ENCODE measurements around the gene SSBP4. TPM values are rescaled to one million over a fixed set of nuclear protein-coding genes. Genes with fewer than 3 reads are reported as not detected.

SSBP4 gene
- total and polyA plus RNA-seq, 2 of the 8 experiments (the other 6 are each of a cell fraction or from before 2014, with no cell fraction given): 26.4 to 33.7 TPM

GRCh38 chr19:18424890-18425514 lies 5.8 kb downstream of the SSBP4 start:
- H3K4ac ChIP-seq (replicated peaks; ENCODE audit: insufficient read length, low read depth, low read length): no peak overlapping the region
- no peak overlapping the region for H3K14ac ChIP-seq (ENCODE audit: insufficient read length)
- TF ChIP-seq MAFK (IDR thresholded peaks at IDR 0.05; ENCODE audit: low read depth, low read length) (no peak), SP4 (IDR thresholded peaks at IDR 0.05; ENCODE audit: low read length) (no peak), RFX5 (IDR thresholded peaks at IDR 0.05; ENCODE audit: borderline replicate concordance, low read depth, low read length) (no peak)
- no peak overlapping the region for H3K4me2 ChIP-seq (ENCODE audit: insufficient read depth in 1 of 2, low read depth in 2 of 2, low read length in 2 of 2)
- peaks cover 3% of the 10 kb centered on the region; the same call in 1 of the 2 replicates for H3K79me1 ChIP-seq (ENCODE audit: low read depth, low read length)
- ChIA-PET CTCF (ENCODE audit: partially characterized antibody) (interaction anchor here (1.0 to 1.6 kb wide), 7 partner anchors 14 to 154 kb away, joined by 3 to 7 read pairs (median 4); no protein-coding TSS in a partner anchor), POLR2A (ENCODE audit: partially characterized antibody) (interaction anchor here (1.1 to 3.8 kb wide), 4 partner anchors 8 to 14 kb away, joined by 4 to 27 read pairs (median 5); partner anchors contain the start of gene ISYNA1)
- DNase-seq (ENCODE audit: low read depth in 1 of 2, low spot score in 2 of 2) (no peak), FAIRE-seq (no peak)
- peak overlapping the region; percentile 53 for H4K91ac ChIP-seq (replicated peaks; ENCODE audit: insufficient read length, low read length)
- H2BK20ac ChIP-seq (ENCODE audit: low read length): no peak overlapping the region
- peaks cover 4 to 17% of the 10 kb centered on the region in 2 experiments for H4K20me1 ChIP-seq (replicated peaks in 1 of 2; ENCODE audit: control insufficient read depth in 1 of 2, insufficient read depth in 2 of 2, low read length in 2 of 2)
- no peak overlapping the region; the same call in 1 of the 2 replicates for H4K8ac ChIP-seq (ENCODE audit: extremely low read depth, insufficient read depth, low read length)
- no peaks in the 10 kb centered on the region for H3K9me3 ChIP-seq (ENCODE audit: insufficient read depth in 2 of 2, low read depth in 1 of 2, low read length in 1 of 2)
- no peak overlapping the region for H3K56ac ChIP-seq (replicated peaks; ENCODE audit: insufficient read length, low read depth, low read length)
- H3K79me2 ChIP-seq (ENCODE audit: control insufficient read depth in 1 of 2, insufficient read depth in 2 of 2, low read length in 2 of 2): peaks cover 0 to 4% of the 10 kb centered on the region in 2 experiments; a peak in 1 of 4 replicates
- H2BK120ac ChIP-seq (replicated peaks; ENCODE audit: low read depth, low read length): no peak overlapping the region
- no peaks in the 10 kb centered on the region for H3K36me3 ChIP-seq (ENCODE audit: control insufficient read depth in 2 of 4, insufficient read depth in 4 of 4, low read length in 3 of 4)
- no peak overlapping the region for H2AFZ ChIP-seq (ENCODE audit: low read length)
- peak overlapping the region; percentile 87; the same call in 1 of the 2 replicates for H2BK12ac ChIP-seq (ENCODE audit: low read depth, low read length)
- no peak overlapping the region for H3K9ac ChIP-seq (replicated peaks in 1 of 4; ENCODE audit: extremely low read depth in 1 of 4, low read depth in 3 of 4, low read length in 3 of 4)
- peaks cover 8% of the 10 kb centered on the region; the same call in 1 of the 2 replicates for H3K23me2 ChIP-seq (ENCODE audit: low read depth, low read length)
- no peak overlapping the region; the same call in 1 of the 2 replicates for H2BK15ac ChIP-seq (ENCODE audit: low read length)
- H4K5ac ChIP-seq (ENCODE audit: insufficient read length, low read depth, low read length): no peak overlapping the region
- H3K27me3 ChIP-seq (replicated peaks in 1 of 4; ENCODE audit: control insufficient read depth in 3 of 4, extremely low read depth in 1 of 4, insufficient read depth in 3 of 4, low read length in 3 of 4): peaks cover 0 to 8% (median 4%) of the 10 kb centered on the region in 4 experiments; a peak in 5 of 7 replicates
- H2BK5ac ChIP-seq (ENCODE audit: low read depth, low read length): no peak overlapping the region
- H3K27ac ChIP-seq (ENCODE audit: low read depth, low read length): no peak overlapping the region
- H2AK5ac ChIP-seq (ENCODE audit: low read depth, low read length): no peak overlapping the region
- H3K4me3 ChIP-seq (ENCODE audit: extremely low read depth in 1 of 4, insufficient read depth in 2 of 4, low read depth in 3 of 4, low read length in 4 of 4): no peak overlapping the region
- H3K23ac ChIP-seq (ENCODE audit: insufficient read length): no peak overlapping the region
- WGBS, 2 experiments (ENCODE audit: extremely low coverage in 1 of 2, insufficient coverage in 1 of 2, insufficient read length in 1 of 2, insufficient replicate concordance in 2 of 2, low coverage in 1 of 2, low lambda C conversion rate in 2 of 2, missing lambda C conversion rate in 1 of 2): 78% methylated on average over 7 of the region's 17 CpGs; no CpG with 5 or more reads in 1 of the 2 experiments
- H3K4me1 ChIP-seq (replicated peaks in 1 of 4; ENCODE audit: control insufficient read depth in 3 of 4, insufficient read depth in 4 of 4, low read length in 3 of 4): peaks cover 0 to 33% (median 21%) of the 10 kb centered on the region in 4 experiments; a peak in 6 of 7 replicates
- H3K18ac ChIP-seq (ENCODE audit: extremely low read depth, low read length): no peak overlapping the region; the same call in 1 of the 2 replicates

Data from H1 (cell line).